Measurements from ENCODE around the gene ARHGAP9. TPM values are rescaled to one million over a fixed set of nuclear protein-coding genes. Genes with fewer than 3 reads are reported as not detected.

The ARHGAP9 gene
- total and polyA plus RNA-seq, 2 of the 4 experiments (the other 2 are of a cell fraction): 0.18 to 0.79 TPM

DNA sequence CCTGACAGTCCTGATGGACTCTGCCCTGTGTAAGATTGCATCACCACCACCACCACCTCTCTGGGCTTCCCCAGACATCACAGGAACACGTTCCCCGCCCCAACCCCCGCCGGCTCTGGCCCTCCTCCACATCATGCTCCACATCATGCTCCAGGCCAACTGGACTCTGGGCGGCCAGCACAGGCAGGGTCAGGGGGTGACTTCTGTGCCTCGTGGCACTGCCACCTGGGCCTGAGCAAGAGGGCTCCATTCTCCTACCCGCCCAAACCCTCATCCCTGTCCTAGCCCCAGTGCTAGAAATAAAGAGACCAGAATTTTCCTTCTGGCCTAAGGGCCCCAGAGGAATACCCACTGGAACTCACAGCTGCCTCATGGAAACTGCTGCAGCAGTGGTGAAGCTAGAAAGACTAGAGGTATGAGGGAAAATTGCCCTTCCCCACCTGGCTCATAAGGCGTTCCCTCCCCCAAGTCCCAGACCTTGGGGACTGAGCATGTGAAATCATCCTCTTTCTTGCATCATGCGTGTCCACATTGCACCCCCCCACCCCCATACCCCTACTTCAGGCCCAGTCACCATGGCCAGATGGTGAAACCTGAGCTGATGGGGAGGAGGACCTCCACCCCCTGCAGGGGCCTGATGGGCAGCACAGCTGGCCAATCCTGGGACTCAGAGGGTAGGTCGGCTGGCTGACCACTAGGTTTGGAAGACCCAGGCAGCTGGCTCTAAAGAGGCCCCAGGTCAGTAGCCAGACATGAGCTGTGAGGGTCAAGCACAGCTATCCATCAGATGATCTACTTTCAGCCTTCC lies 24.9 kb downstream of the ARHGAP9 start, which contains the start of gene INHBE (continued):
- TF ChIP-seq USF2 (IDR thresholded peaks at IDR 0.05; ENCODE audit: low read depth, low read length): no peak

- dilution Hi-C loops (cut with HindIII; ENCODE audit: low sequenced_read_pairs, unreplicated experiment): no loop called here
- peak overlapping the region; percentile 75; the same call in 1 of the 3 replicates for H2BK15ac ChIP-seq (ENCODE audit: low read depth, low read length)
- peak overlapping the region; percentile 89 for H2BK20ac ChIP-seq (ENCODE audit: low read depth, low read length)
- no peak for ATAC-seq (ENCODE audit: low read depth)
- H4K5ac ChIP-seq (ENCODE audit: low read depth, low read length): peak overlapping the region; percentile 31; the same call in 1 of the 2 replicates
- peak overlapping the region; percentile 91 for H3K14ac ChIP-seq (replicated peaks; ENCODE audit: low read depth, low read length)
- POLR2A ChIA-PET (ENCODE audit: unreplicated experiment): no interaction called here
- peak overlapping the region; percentile 41 for H3K9ac ChIP-seq (ENCODE audit: low read depth, low read length)
- DNase-seq: no peak
- no peaks in the 10 kb centered on the region for H3K36me3 ChIP-seq (ENCODE audit: control insufficient read depth, insufficient read depth, low read length)
- H3K9me1 ChIP-seq (ENCODE audit: insufficient read depth, low read length): peaks cover 28% of the 10 kb centered on the region
- H3K4me3 ChIP-seq (ENCODE audit: insufficient read depth, low read depth, low read length): no peak overlapping the region
- no peak overlapping the region for H3K4me2 ChIP-seq (ENCODE audit: low read depth, low read length)
- peak overlapping the region; percentile 99 for H4K91ac ChIP-seq (ENCODE audit: insufficient read depth, low read depth, low read length)
- WGBS, 2 experiments (ENCODE audit: extremely low coverage in 2 of 2, insufficient read length in 1 of 2): no CpG with 5 or more reads among the region's 2 CpGs
- H3K27me3 ChIP-seq (ENCODE audit: control insufficient read depth, insufficient read depth, low read length): no peaks in the 10 kb centered on the region
- no peaks in the 10 kb centered on the region for H3K9me3 ChIP-seq (ENCODE audit: control insufficient read depth, insufficient read depth, low read length)
- peak overlapping the region; percentile 73 for H3K27ac ChIP-seq (ENCODE audit: insufficient read depth, low read length)
- peak overlapping the region; percentile 73 for H2BK5ac ChIP-seq (ENCODE audit: low read depth, low read length, poor library complexity, severe bottlenecking)
- H3K56ac ChIP-seq (ENCODE audit: extremely low read depth, insufficient read depth, low read length): no peak overlapping the region
- peak overlapping the region; percentile 74 for H2AFZ ChIP-seq (replicated peaks; ENCODE audit: low read length, poor library complexity)
- H3K79me1 ChIP-seq (ENCODE audit: low read depth in 1 of 2, low read length in 2 of 2): peaks cover 0 to 16% of the 10 kb centered on the region in 2 experiments; a peak in 1 of 4 replicates
- H3K4me1 ChIP-seq (ENCODE audit: control insufficient read depth, insufficient read depth, low read length): peaks cover 36% of the 10 kb centered on the region
- peak overlapping the region; percentile 97 for H2BK120ac ChIP-seq (ENCODE audit: low read depth, low read length)
- H4K20me1 ChIP-seq (ENCODE audit: insufficient read depth, low read length): no peaks in the 10 kb centered on the region
- intact Hi-C loops (cut with micrococcal nuclease): loop anchor here (5.0 kb wide), 1 partner anchor 82 kb away; no protein-coding TSS in a partner anchor
- H3K4ac ChIP-seq (ENCODE audit: low read depth, low read length): peak overlapping the region; percentile 97
- in situ Hi-C loops (cut with MboI; ENCODE audit: low sequenced_read_pairs): loop anchor here (5.0 kb wide), 2 partner anchors 142 to 187 kb away; no protein-coding TSS in a partner anchor
- peak overlapping the region; percentile 92 for H2AK9ac ChIP-seq (replicated peaks; ENCODE audit: low read depth, low read length, poor library complexity)
- H3K23ac ChIP-seq (ENCODE audit: low read depth, low read length): peak overlapping the region; percentile 94; the same call in 1 of the 2 replicates
- CTCF ChIA-PET: interaction anchor here (1.0 kb wide), 1 partner anchor 147 kb away, joined by 3 read pairs; no protein-coding TSS in a partner anchor
- TF ChIP-seq MAFK (IDR thresholded peaks at IDR 0.05; ENCODE audit: low read depth, low read length) (no peak), RFX5 (IDR thresholded peaks at IDR 0.05; ENCODE audit: low read depth, low read length) (no peak), CHD1 (IDR thresholded peaks at IDR 0.05; ENCODE audit: low read depth, low read length) (no peak), RCOR1 (IDR thresholded peaks at IDR 0.05; ENCODE audit: insufficient replicate concordance, low read length) (no peak), RAD21 (IDR thresholded peaks at IDR 0.05; ENCODE audit: low read length) (no peak), ELK1 (IDR thresholded peaks at IDR 0.05; ENCODE audit: borderline replicate concordance, low read depth, low read length) (no peak), FOS (IDR thresholded peaks at IDR 0.05; ENCODE audit: low read depth, low read length) (no peak), MAZ (IDR thresholded peaks at IDR 0.05; ENCODE audit: borderline replicate concordance, low read depth, low read length) (no peak), POLR2A (IDR thresholded peaks at IDR 0.05; ENCODE audit: low read depth, low read length) (no peak)
- peak overlapping the region; percentile 78 to 96; a peak in 3 of 4 replicates for H4K8ac ChIP-seq (ENCODE audit: low read depth in 2 of 2, low read length in 2 of 2)
- H3K18ac ChIP-seq (ENCODE audit: low read depth, low read length): peak overlapping the region; percentile 21; the same call in 1 of the 2 replicates
- no TSS peak for BruUV-seq (replicated peaks)
- peak overlapping the region; percentile 99 for H2AK5ac ChIP-seq (ENCODE audit: low read depth, low read length)
Observed at GRCh38 chr12:57454213-57454565, 25.5 kb downstream of the ARHGAP9 start.
